GM21529 (cell line): ENCODE measurements around the gene HSPA6.
A peak's percentile ranks its signal among the peaks of the same experiment; 100 is the strongest.
"Not testable (repeated sequence)": the region's sequence is repeated elsewhere in the genome, so short reads cannot be mapped to it uniquely, and the experiment has no call there.

Experiments
- ATAC-seq: cut with Tn5 transposase; IDR thresholded peaks from one replicate; pipeline ENCODE4 v1.9.1; 2021; ENCODE audit not compliant: unreplicated experiment

Gene HSPA6

DNA sequence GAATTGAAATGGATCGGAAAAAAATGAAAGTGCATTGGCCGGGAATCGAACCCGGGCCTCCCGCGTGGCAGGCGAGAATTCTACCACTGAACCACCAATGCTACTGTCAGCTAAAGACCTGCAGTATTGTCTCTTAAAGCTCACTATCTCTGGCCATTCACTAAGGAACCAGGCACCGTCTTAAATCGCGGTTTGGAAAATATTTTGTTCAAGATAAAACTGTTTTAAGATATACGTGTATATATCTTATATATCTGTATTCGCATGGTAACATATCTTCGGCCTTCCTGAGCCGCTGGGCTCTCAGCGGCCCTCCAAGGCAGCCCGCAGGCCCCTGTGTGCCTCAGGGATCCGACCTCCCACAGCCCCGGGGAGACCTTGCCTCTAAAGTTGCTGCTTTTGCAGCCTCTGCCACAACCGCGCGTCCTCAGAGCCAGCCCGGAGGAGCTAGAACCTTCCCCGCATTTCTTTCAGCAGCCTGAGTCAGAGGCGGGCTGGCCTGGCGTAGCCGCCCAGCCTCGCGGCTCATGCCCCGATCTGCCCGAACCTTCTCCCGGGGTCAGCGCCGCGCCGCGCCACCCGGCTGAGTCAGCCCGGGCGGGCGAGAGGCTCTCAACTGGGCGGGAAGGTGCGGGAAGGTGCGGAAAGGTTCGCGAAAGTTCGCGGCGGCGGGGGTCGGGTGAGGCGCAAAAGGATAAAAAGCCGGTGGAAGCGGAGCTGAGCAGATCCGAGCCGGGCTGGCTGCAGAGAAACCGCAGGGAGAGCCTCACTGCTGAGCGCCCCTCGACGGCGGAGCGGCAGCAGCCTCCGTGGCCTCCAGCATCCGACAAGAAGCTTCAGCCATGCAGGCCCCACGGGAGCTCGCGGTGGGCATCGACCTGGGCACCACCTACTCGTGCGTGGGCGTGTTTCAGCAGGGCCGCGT, at the start of gene HSPA6:
TSS of gene HSPA6 (plus strand) at position 724 of the 925 bp plus-strand sequence. CDS start at position 843, 119 bp downstream.
- peak; percentile 49 for ATAC-seq

GRCh38 chr1:161477711-161478110, 46.6 kb upstream of the HSPA6 start:
- ATAC-seq = not testable (repeated sequence)

DNA sequence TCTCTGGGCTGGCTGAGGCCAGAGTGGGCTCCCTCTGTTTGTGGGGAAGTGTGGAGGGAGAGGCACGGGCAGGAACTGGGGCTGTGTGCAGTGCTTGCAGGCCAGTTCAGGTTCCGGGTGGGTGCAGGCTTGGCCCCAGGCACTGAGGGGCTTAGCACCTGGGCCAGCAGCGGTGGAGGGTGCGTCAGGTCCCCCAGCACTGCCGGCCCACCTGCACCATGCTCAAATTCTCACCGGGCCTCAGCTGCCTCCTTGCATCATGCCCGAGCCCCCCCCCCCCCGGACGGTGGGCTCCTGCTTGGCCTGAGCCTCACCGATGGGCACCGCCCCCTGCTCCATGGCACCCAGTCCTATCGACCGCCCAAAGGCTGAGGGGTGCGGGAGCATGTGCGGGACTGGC, 45.4 kb upstream of the HSPA6 start:
- no peak for ATAC-seq

- ATAC-seq = no peak
Observed at GRCh38 chr1:161480381-161481035, 43.8 kb upstream of the HSPA6 start.

GRCh38 chr1:161481624-161482392, 42.5 kb upstream of the HSPA6 start:
- no peak for ATAC-seq

DNA sequence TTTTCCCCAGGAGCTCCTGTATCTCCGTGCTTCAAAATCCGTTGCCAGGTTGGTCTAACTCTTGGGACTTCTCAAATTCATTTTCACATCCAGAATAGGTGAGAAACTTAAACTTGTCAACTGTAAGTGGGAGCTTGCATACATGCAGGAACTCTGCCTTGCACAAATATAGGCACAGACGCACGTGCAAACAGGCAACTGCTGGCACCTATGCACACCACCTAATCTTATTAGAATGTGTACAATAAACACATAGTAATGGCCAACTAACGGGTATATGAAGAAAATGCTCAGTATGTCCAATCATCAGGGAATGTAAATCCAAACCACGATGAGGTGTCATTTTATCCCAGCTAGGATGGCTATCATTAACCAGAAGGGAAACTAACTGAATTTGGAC, 41.7 kb upstream of the HSPA6 start:
- no peak for ATAC-seq

DNA sequence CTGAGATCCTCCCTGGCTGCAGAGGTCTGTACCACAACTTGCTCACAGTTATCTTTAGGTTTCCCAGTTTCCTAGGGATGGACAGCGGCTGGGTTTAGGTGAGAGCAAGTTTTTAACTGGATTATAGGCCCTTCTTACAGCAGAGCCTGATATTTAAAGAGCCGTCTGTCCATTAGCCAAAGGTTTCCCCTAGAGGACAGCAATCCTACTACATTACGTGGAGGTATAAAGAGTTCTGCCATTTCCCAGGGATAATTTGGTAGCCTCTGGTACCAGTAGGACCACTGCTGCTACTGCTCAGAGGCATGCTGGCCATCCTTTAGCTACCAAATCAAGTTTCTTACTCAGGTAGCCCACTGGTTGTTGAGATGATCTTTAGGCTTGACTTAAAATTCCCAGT, 41.0 kb upstream of the HSPA6 start:
- no peak for ATAC-seq

DNA sequence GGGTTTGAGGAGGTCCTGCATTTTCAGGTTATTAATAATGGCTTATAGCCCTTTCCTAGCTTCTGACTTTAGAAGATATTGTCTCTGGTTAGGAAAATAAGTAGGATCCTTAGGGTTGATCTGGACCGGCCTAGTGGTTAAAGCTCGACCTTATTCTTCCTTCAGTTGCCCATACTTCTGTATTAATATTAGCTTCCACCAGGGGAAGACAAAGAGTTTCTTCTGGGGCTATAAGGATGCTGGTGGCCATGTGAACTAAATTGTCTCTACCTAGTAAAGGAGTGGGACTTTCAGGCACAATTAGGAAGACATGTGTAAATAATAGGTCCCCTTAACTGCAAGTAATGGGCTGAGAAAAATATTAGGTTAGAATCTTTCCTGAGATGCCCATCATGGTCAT, 39.7 kb upstream of the HSPA6 start:
- ATAC-seq = no peak

- no peak for ATAC-seq
Observed at GRCh38 chr1:161486806-161487741, 37.3 kb upstream of the HSPA6 start.

GRCh38 chr1:161491472-161491871, 32.9 kb upstream of the HSPA6 start:
- no peak for ATAC-seq

- no peak for ATAC-seq
Observed at GRCh38 chr1:161492827-161493226, 31.5 kb upstream of the HSPA6 start.

GRCh38 chr1:161494091-161494735, 30.1 kb upstream of the HSPA6 start:
- peak; percentile 61 for ATAC-seq

DNA sequence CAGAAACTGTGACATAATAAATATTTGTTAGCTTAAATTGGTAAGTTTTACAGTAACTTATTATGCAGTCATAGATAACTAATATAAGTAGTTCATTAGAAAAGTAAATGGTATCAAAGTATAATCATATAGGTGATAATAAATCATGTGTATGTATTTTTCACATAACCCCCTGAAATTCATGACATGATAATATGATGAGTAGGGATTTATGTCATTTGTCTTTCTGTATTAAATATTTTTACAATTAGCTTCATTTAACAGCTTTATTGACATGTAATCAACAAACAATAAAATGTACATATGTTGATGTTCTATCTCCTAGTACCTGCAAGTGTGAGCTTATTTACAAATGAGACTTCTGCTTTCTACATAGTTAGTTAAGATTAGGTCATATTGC, 28.9 kb upstream of the HSPA6 start:
- ATAC-seq = no peak

- ATAC-seq = no peak
Observed at GRCh38 chr1:161497961-161498360, 26.4 kb upstream of the HSPA6 start.

- ATAC-seq = no peak
Observed at GRCh38 chr1:161498646-161499045, 25.7 kb upstream of the HSPA6 start.

GRCh38 chr1:161499099-161500039, 25.0 kb upstream of the HSPA6 start:
- ATAC-seq = no peak

- no peak for ATAC-seq
Observed at GRCh38 chr1:161501234-161501633, 23.1 kb upstream of the HSPA6 start.

- ATAC-seq = no peak
Observed at GRCh38 chr1:161502181-161502580, 22.2 kb upstream of the HSPA6 start.
